Activated T-cell treated with anti-CD3 and anti-CD28 coated beads, Interleukin-2, amount 50 U/mL, for 24 hours (primary cell): ENCODE measurements around the gene SSNA1.
A peak's percentile ranks its signal among the peaks of the same experiment; 100 is the strongest.

Experiments used
- DNase-seq: peaks from one replicate; pipeline ENCODE4 v3.0.0-alpha.2; 2020
- H3K27ac Mint-ChIP-seq: 2 replicates; pipeline ENCODE4 v1.8.0; 2020; ENCODE audit warnings: mild to moderate bottlenecking, mixed read lengths
- H3K27me3 Mint-ChIP-seq: 2 replicates; pipeline ENCODE4 v1.8.0; 2020; ENCODE audit warnings: mixed read lengths
- H3K36me3 Mint-ChIP-seq: 2 replicates; pipeline ENCODE4 v1.8.0; 2020; ENCODE audit warnings: low read depth, mixed read lengths
- H3K4me1 Mint-ChIP-seq: 2 replicates; pipeline ENCODE4 v1.8.0; 2020; ENCODE audit warnings: low read depth, mixed read lengths
- H3K4me3 Mint-ChIP-seq: 2 replicates; pipeline ENCODE4 v1.8.0; 2020; ENCODE audit warnings: mild to moderate bottlenecking, moderate library complexity, mixed read lengths
- H3K9me3 Mint-ChIP-seq: 2 replicates; pipeline ENCODE4 v1.8.0; 2020; ENCODE audit warnings: mixed read lengths

SSNA1 gene

DNA sequence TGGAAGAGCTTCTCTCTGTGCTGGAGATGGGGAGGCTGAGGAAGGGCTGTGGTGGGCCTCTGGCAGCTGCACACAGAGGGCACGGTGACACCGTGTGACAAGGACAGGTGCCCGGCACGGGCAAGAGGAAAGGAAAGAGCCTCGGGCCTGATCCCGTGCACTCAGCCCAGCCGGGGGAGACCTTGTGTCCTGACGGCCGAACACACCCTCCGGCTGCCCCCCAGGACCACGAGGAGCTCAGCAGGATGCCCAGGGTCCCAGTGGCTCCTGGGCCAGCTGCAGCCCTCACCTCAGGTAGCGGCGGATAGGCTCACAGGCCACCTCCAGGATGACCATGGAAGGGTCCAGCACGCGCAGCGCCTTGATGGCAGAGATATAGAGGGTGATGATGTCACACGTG, 5.6 kb upstream of the SSNA1 start:
- Mint-ChIP-seq H3K9me3 (no peaks in the 10 kb centered on the region), H3K27me3 (no peaks in the 10 kb centered on the region), H3K27ac (no peak overlapping the region), H3K4me1 (peaks cover 26% of the 10 kb centered on the region), H3K36me3 (peaks cover 84% of the 10 kb centered on the region), H3K4me3 (no peak overlapping the region)
- no peak for DNase-seq

DNA sequence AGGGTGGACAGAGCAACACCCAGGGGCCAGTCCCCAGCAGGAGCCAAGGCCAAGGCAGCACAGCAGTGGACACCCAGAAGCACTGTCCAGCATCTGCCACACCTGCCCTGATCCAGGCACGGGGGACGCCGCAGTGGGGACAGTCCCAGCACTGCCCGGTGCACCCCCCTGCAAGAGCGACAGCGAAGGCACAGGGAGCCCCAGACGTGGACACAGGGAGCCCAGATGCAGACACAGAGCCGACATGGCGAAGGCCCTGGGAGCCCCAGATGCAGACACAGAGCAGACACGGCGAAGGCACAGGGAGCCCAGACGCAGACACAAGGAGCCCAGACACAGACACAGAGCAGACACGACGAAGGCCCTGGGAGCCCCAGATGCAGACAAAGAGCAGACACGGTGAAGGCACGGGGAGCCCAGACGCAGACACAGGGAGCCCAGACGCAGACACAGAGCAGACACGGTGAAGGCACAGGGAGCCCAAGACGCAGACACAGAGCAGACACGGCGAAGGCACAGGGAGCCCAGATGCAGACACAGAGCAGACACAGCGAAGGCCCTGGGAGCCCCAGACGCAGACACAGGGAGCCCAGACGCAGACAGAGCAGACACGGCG, 4.4 kb upstream of the SSNA1 start:
- Mint-ChIP-seq H3K9me3 (no peaks in the 10 kb centered on the region), H3K4me1 (peaks cover 29% of the 10 kb centered on the region), H3K27ac (no peak overlapping the region), H3K27me3 (no peaks in the 10 kb centered on the region), H3K4me3 (no peak overlapping the region), H3K36me3 (peaks cover 83% of the 10 kb centered on the region)
- DNase-seq = no peak

GRCh38 chr9:137184881-137185660, 3.4 kb upstream of the SSNA1 start:
- H3K4me3 Mint-ChIP-seq = no peak overlapping the region
- H3K36me3 Mint-ChIP-seq = peaks cover 82% of the 10 kb centered on the region
- DNase-seq = no peak
- H3K9me3 Mint-ChIP-seq = no peaks in the 10 kb centered on the region
- no peak overlapping the region for H3K27ac Mint-ChIP-seq
- H3K4me1 Mint-ChIP-seq = peaks cover 39% of the 10 kb centered on the region
- H3K27me3 Mint-ChIP-seq = no peaks in the 10 kb centered on the region

GRCh38 chr9:137185921-137186320, 2.6 kb upstream of the SSNA1 start:
- Mint-ChIP-seq H3K9me3 (no peaks in the 10 kb centered on the region), H3K4me1 (peaks cover 46% of the 10 kb centered on the region), H3K27ac (no peak overlapping the region), H3K27me3 (no peaks in the 10 kb centered on the region), H3K4me3 (peak overlapping the region; percentile 96), H3K36me3 (peaks cover 86% of the 10 kb centered on the region)
- no peak for DNase-seq

- Mint-ChIP-seq H3K27ac (peak overlapping the region; percentile 68), H3K9me3 (no peaks in the 10 kb centered on the region), H3K4me3 (peak overlapping the region; percentile 96), H3K36me3 (peaks cover 86% of the 10 kb centered on the region), H3K4me1 (peaks cover 49% of the 10 kb centered on the region), H3K27me3 (no peaks in the 10 kb centered on the region)
- DNase-seq = no peak
These were observed 2.1 kb upstream of the SSNA1 start for GRCh38 chr9:137186385-137186784.

DNA sequence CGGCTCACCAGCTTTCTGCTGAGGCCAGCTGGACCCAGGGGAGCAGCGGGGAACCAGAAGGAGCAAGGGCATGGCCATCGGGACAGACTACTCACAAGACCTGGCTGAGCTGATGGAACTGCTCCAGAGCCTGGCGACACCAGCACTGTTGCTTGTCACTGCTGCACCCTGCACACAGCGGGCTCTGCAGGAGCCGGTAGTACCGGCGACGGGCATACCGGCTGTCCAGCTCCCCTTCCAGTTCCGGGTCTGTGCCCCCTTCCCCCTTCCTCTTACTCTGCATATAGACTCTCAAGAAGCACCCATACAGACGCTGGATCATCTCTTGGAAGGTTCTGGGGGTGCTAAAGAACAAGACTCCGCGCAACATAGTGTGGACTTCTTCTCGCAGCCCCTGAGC, 1.1 kb upstream of the SSNA1 start:
- peak overlapping the region; percentile 93 for H3K27ac Mint-ChIP-seq

DNA sequence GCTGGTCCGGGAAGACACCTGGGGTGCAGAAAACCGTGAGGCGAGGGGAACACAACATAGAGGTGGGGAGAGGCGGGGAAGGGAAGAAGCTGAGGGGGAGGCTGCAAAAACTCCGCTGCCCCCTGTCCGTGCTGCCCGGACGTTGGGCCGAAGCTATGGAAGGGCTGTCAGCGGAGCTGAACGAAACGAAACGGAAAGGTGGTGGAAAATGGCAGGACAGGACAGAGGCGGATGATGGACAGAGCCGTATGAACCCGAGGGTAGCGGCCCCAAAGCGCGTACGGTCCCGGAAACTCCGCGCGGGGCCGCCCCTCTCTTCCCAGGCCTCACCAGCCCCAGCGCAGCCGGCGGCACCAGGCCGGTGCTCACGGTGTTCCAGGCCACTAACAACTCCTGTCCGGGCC, 388 bp upstream of the SSNA1 start:
- no peaks in the 10 kb centered on the region for H3K9me3 Mint-ChIP-seq
- H3K4me3 Mint-ChIP-seq = peak overlapping the region; percentile 96
- no peak for DNase-seq
- H3K27ac Mint-ChIP-seq = peak overlapping the region; percentile 93
- peaks cover 49% of the 10 kb centered on the region for H3K4me1 Mint-ChIP-seq
- no peaks in the 10 kb centered on the region for H3K27me3 Mint-ChIP-seq
- H3K36me3 Mint-ChIP-seq = peaks cover 74% of the 10 kb centered on the region

More for the DNA sequence above, 1.1 kb upstream of the SSNA1 start:
- peaks cover 79% of the 10 kb centered on the region for H3K36me3 Mint-ChIP-seq
- peaks cover 49% of the 10 kb centered on the region for H3K4me1 Mint-ChIP-seq
- H3K4me3 Mint-ChIP-seq = peak overlapping the region; percentile 96
- no peaks in the 10 kb centered on the region for H3K9me3 Mint-ChIP-seq
- no peaks in the 10 kb centered on the region for H3K27me3 Mint-ChIP-seq
- no peak for DNase-seq

DNA sequence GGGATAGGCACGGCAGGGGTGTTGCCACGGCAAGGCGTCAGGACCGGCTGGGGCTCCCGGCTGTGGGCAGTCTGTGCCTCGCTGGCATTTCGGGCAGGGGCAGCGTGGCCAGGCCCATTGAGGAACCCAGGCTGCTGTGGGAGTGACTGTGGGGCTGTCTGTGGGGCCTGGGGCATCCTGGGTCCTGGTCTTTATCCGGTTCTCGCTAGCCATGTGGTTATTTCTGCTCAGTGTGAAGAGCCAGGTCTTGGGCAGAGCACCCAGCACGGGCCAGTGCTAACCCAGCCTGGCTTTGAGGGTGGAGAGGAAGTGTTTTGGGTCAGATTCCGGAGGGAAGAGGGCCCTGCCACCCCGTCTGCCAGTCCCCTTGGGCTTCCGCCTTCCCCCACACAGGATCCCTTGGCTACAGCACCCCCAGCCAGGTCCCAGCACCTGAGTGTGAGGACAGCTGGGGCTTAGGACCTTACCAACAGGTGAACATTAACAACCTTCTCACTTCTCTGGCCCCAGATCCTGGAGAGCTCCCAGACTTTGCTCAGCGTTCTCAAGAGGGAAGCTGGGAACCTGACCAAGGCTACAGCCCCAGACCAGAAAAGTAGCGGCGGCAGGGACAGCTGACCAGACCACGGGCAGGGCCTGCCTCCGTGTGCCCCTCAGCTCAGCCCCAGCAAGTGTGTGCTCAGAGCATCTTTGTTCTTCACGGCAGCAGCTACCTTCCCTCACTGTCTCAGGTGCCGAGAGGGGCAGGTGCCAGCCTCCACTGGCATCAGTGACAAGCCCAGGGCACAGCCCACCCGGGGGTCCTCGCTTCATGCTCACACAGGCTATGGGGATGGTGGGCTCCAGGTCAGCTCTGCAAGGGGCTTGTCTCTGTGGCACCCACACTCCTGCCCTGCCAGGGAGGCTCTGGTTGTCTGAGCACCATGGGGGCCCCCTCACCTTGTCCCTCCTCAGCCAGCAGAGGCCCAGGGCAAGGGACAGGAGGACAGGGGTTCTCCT, 1.1 kb downstream of the SSNA1 start:
- Mint-ChIP-seq H3K27ac (peak overlapping the region; percentile 97), H3K9me3 (no peaks in the 10 kb centered on the region)
- no peak for DNase-seq

DNA sequence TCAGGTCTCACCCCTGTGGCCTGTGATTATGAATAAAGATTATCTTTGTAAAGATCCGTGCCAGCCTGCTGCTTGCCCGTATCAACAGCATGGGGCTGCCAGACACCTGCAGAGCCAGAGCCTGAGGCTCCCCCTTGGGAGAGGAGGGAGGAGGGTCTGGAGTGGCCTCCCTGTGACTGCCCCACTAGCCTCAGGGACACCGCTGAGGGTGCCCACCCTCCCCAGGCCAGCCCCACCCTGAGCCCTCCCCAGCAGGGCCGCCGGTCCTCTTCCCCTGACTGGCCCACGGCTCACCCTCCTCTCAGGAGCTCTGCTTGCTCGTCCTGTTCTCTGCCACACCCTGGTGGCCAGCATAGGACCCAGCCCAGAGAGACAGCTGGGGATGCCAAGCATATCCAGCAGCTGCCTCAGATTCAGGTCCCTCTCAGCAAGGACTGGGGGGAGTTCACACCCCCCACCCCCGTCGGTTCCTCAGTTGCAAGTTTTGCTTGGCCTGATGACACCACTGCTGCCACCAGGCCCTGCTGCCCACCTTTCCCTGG, 1.9 kb downstream of the SSNA1 start:
- no peaks in the 10 kb centered on the region for H3K9me3 Mint-ChIP-seq
- no peak for DNase-seq
- peak overlapping the region; percentile 97 for H3K27ac Mint-ChIP-seq
- H3K4me1 Mint-ChIP-seq = peaks cover 45% of the 10 kb centered on the region
- H3K27me3 Mint-ChIP-seq = no peaks in the 10 kb centered on the region
- peak overlapping the region; percentile 96 for H3K4me3 Mint-ChIP-seq
- H3K36me3 Mint-ChIP-seq = peaks cover 55% of the 10 kb centered on the region

More for the DNA sequence above, 1.1 kb downstream of the SSNA1 start:
- H3K27me3 Mint-ChIP-seq = no peaks in the 10 kb centered on the region
- peaks cover 59% of the 10 kb centered on the region for H3K36me3 Mint-ChIP-seq
- peaks cover 47% of the 10 kb centered on the region for H3K4me1 Mint-ChIP-seq
- H3K4me3 Mint-ChIP-seq = peak overlapping the region; percentile 96

GRCh38 chr9:137191245-137191644, 2.8 kb downstream of the SSNA1 start:
- H3K36me3 Mint-ChIP-seq = peaks cover 47% of the 10 kb centered on the region
- peaks cover 37% of the 10 kb centered on the region for H3K4me1 Mint-ChIP-seq

DNA sequence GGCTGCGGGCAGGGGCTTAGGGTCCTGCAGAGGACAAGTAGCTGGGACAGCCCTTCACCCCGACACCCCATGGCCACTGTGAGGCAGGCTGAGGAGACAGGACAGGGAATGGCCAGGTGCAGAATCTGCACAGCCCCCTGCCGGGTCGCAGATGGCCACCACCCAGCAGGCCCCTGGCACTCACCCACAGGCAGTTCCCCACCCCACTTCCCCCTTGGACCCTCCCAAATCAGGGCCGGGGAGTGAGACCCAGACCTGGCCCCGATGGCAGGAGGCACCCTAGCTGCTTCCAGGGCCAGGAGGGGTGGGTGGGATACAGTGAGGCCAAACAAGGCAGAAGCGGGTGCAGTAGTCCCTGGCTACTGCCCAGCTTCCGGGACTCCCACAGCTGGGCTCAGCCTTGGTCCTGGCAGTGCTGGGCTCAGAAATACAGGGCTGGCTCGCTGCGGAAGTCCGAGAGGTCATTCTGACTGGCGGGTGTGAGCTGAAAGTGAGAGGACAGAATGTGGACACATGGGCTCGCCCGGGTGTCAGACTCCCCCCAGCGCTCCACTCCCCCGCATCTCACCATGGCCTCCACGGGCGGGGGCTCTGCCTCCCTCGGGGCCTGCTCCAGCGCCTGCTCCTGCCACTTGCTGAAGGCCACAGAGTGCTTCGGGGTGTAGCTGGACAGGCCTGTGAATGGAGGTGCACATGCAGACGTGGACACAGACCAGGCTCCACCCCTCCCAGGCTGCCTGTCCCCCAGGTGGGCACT, 3.4 kb downstream of the SSNA1 start:
- Mint-ChIP-seq H3K27me3 (no peaks in the 10 kb centered on the region), H3K36me3 (peaks cover 41% of the 10 kb centered on the region), H3K27ac (peak overlapping the region; percentile 40), H3K9me3 (no peaks in the 10 kb centered on the region), H3K4me1 (peaks cover 31% of the 10 kb centered on the region), H3K4me3 (no peak overlapping the region)
- no peak for DNase-seq

More at GRCh38 chr9:137191245-137191644, 2.8 kb downstream of the SSNA1 start:
- no peak for DNase-seq
- Mint-ChIP-seq H3K27ac (peak overlapping the region; percentile 40), H3K9me3 (no peaks in the 10 kb centered on the region), H3K27me3 (no peaks in the 10 kb centered on the region), H3K4me3 (no peak overlapping the region)

- H3K4me3 Mint-ChIP-seq = no peak overlapping the region
- no peak overlapping the region for H3K27ac Mint-ChIP-seq
- H3K27me3 Mint-ChIP-seq = no peaks in the 10 kb centered on the region
- no peaks in the 10 kb centered on the region for H3K9me3 Mint-ChIP-seq
- no peak for DNase-seq
- peaks cover 26% of the 10 kb centered on the region for H3K4me1 Mint-ChIP-seq
- peaks cover 35% of the 10 kb centered on the region for H3K36me3 Mint-ChIP-seq
These were observed 3.9 kb downstream of the SSNA1 start for GRCh38 chr9:137192448-137192780.

- no peaks in the 10 kb centered on the region for H3K27me3 Mint-ChIP-seq
- DNase-seq = no peak
- H3K4me3 Mint-ChIP-seq = no peak overlapping the region
- no peak overlapping the region for H3K27ac Mint-ChIP-seq
- H3K36me3 Mint-ChIP-seq = peaks cover 31% of the 10 kb centered on the region
- peaks cover 24% of the 10 kb centered on the region for H3K4me1 Mint-ChIP-seq
- H3K9me3 Mint-ChIP-seq = no peaks in the 10 kb centered on the region
These were observed 4.4 kb downstream of the SSNA1 start for GRCh38 chr9:137192859-137193258.

- no peak for DNase-seq
- Mint-ChIP-seq H3K36me3 (peaks cover 26% of the 10 kb centered on the region), H3K4me3 (no peak overlapping the region), H3K27me3 (no peaks in the 10 kb centered on the region), H3K27ac (no peak overlapping the region), H3K4me1 (peaks cover 28% of the 10 kb centered on the region), H3K9me3 (no peaks in the 10 kb centered on the region)
These were observed 5.3 kb downstream of the SSNA1 start for GRCh38 chr9:137193771-137194170.
